CD1c-positive myeloid dendritic cell (primary cell): Measurements from ENCODE around the gene KCTD18.

ENCODE experiments used
- DNase-seq: peaks from one replicate; pipeline ENCODE4 v3.0.0-alpha.2; 2016; ENCODE audit errors: extremely low spot score

The KCTD18 gene

GRCh38 chr2:200455958-200456421 is 53.9 kb downstream of the KCTD18 start:
- DNase-seq, result peak; percentile 71

DNA sequence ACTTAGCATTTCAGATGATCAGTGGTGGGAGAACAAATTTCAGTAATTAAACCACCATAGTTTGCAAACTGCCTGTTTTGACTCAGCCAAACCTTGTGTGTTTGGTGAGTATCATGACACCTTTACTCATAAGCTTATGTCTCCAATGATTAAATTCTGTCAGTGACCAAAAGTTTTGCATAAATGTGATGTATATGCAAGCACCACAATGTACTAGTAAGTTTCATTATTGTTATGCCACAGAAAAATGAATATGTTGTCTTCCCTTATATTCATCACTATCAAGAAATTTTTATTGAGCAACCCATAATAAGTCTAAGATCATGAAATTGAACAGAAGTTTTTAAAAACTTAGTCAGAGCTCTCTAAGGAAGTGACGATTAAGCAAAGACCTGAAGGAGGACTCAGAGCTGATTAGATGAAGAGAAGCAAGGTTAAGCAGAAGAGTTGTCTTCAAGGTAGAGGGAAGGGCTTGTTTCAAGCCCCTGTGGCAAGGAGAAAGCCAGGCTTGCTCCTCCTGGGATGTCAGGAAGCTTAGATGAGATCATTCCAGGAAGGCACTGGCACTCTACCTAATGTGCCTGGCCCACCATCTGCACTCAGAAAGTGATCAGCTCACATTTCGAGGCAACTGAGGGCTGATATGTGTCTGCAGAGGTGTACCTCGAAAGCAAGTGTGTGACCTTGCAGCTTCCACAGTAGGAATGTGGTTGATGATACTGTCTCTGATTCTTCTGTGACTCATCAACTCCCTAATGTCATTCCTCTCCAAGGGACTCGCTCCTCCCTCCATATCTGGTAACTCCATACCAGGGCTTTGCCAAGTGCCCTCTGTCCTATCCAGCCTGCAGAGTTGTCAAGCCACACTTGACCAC is 54.7 kb downstream of the KCTD18 start:
- no peak for DNase-seq

- no peak for DNase-seq
Observed at GRCh38 chr2:200453853-200454534, 55.9 kb downstream of the KCTD18 start.

- DNase-seq, result no peak
Observed at GRCh38 chr2:200453142-200453852, 56.6 kb downstream of the KCTD18 start.

DNA sequence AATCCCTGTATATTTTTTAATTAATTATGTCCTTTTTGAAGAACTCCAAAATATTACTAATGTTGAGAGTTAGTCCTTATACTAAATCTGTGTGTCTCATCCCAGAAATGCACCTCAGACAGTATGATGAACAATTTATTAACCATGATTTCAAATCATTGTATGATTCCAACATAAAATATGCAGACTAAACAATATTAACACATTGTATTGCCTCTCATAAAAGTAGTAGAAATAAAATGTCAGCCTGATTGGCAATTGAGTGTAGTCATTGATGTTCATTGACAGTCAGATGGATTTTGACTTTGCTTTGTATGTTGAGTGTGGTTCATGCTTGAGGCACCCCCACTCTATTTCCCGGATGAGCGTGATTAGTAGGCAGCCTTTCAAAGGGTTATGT is 57.5 kb downstream of the KCTD18 start:
- DNase-seq, result no peak

DNA sequence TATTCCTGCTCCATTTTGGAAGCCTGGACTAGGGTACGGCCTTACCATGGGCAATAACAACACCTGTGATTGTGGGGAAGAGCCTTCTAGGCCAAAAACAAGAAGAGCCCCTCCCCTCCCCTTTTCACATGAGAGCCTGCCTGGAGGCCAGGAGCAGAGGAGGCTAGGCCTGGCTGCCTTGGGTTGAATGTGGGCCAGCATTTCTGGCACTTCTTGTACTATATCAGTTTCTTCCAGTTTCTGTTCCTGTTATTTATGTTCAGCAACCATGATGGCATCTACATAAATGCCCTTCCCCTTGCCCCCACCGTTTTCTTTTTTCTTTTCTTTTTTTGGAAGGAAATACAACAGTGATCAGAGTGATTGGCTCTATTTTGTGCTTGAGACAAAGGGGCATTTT is 58.4 kb downstream of the KCTD18 start:
- DNase-seq, result peak; percentile 37

DNA sequence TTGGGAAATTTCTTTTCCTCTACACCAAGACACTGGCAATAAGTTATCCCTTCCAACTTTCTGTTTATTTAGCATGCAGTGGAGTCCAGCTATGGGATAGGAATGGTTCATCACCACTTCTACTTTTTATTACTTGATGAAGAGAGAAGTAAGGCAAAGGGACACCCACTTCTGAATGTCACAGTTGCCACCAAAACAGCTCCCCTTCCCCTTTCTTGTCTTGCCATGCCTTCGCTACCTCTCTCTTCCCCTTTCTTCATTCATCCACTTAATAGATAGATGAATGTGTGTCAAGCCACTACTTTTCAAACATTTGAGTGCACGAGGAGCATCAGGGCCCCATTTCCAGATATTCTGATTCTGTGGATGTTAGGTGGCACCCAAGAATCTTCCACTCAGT is 59.6 kb downstream of the KCTD18 start:
- peak; percentile 47 for DNase-seq

- DNase-seq, result no peak
Observed at GRCh38 chr2:200449149-200449548, 60.7 kb downstream of the KCTD18 start.

- DNase-seq, result no peak
Observed at GRCh38 chr2:200448455-200448854, 61.4 kb downstream of the KCTD18 start.

GRCh38 chr2:200447139-200447855 is 62.6 kb downstream of the KCTD18 start:
- no peak for DNase-seq

GRCh38 chr2:200446612-200447011 is 63.3 kb downstream of the KCTD18 start:
- no peak for DNase-seq

- no peak for DNase-seq
Observed at GRCh38 chr2:200445284-200445683, 64.6 kb downstream of the KCTD18 start.

DNA sequence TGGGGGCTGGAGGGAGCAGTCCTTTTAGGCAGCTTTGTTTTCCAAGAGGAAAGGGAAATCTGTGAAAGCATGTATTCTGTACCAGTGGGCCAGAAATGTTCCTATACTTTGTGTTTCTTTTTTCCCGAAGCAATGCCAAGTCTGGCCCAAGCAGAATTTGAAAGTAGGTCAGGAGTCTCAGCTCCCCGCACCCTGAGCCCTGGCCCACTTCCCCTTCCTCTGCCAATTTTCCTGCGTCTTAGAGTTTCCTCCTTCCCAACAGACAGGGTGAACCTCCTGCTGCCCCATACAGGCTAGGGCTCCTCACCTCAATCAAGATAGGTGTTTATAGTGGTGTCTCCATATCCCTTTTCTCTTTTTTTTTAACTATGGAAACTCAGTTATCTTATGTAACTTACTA is 65.3 kb downstream of the KCTD18 start:
- no peak for DNase-seq

GRCh38 chr2:200443916-200444315 is 66.0 kb downstream of the KCTD18 start:
- no peak for DNase-seq

DNA sequence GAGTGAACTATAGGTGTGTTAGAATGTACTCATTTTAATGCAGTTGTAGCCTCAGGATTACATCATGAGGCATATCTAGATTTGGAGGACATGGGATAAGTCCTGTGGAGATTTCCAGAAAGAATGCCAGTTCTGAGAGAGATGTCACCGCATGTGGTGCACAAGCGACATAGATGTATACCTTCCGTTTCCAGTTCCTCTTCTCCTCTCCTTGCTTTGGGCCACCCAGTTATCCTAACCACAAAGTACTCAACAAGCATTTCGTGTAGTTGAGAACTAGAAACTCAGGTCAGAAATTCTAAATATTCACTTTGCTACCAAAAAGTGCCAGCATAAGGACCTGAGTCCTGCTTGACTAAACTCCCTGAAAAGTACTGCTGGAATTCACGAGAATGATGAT is 66.5 kb downstream of the KCTD18 start:
- no peak for DNase-seq

GRCh38 chr2:200442471-200442870 is 67.4 kb downstream of the KCTD18 start:
- DNase-seq, result no peak

DNA sequence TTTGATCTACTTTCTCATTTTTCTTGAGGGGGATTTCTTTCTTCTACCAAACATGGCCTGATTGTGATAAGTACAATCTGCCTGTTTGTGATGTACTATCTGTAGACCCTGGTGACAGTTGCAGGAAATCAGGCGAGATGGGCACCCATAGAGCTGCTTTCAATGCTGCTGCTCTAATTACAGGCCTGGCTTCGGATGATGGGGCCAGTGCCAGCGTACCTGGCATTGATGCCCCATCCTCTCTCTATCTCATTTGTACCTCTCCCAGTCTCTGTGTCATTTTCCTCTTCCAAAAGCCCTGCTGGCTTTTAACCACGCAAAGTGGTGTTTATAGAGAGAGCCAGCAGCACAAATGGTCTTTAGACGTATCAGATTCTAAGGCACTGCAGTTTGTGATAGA is 69.9 kb downstream of the KCTD18 start:
- no peak for DNase-seq
